K562 (cell line): ENCODE results near the gene VPS33B. TPM values are rescaled to one million over a fixed set of nuclear protein-coding genes. Genes with fewer than 3 reads are reported as not detected.
A peak's percentile ranks its signal among the peaks of the same experiment; 100 is the strongest.

Source experiments
- ARID1B ChIP-seq: fragments of 450-650 bp; IDR thresholded peaks from 2 replicates; pipeline ENCODE4 v1.6.1; 2016; ENCODE audit warnings: antibody characterized with exemption, mild to moderate bottlenecking, inconsistent platforms
- CREB3 ChIP-seq: fragments of 450-650 bp; conservative IDR thresholded peaks from 2 replicates; pipeline ENCODE4 v1.6.1; 2016; ENCODE audit warnings: missing genetic modification characterization, low read depth, mild to moderate bottlenecking, missing compliant biosample characterization, moderate library complexity
- CREM ChIP-seq: IDR thresholded peaks from 2 replicates; pipeline ENCODE4 v1.6.1; 2014; ENCODE audit warnings: antibody characterized with exemption, low read depth
- DMBX1 ChIP-seq: fragments of 250-450 bp; sonication (Bioruptor Pico); IDR thresholded peaks from 2 replicates; pipeline ENCODE4 v1.8.0; 2022; ENCODE audit warnings: inconsistent platforms, mild to moderate bottlenecking, moderate library complexity, borderline replicate concordance
- ESRRB ChIP-seq: fragments of 250-450 bp; sonication (Bioruptor Pico); IDR thresholded peaks from 2 replicates; pipeline ENCODE4 v1.5.0; 2020; ENCODE audit warnings: mild to moderate bottlenecking, moderate library complexity, borderline replicate concordance
- HSF4 ChIP-seq: fragments of 250-450 bp; sonication (Bioruptor Pico); IDR thresholded peaks from 2 replicates; pipeline ENCODE4 v2.1.2; 2022; ENCODE audit warnings: mild to moderate bottlenecking, moderate library complexity, borderline replicate concordance
- KDM2B ChIP-seq: fragments of 250-450 bp; sonication (Bioruptor Pico); IDR thresholded peaks from 2 replicates; pipeline ENCODE4 v1.8.0; 2021; ENCODE audit warnings: mild to moderate bottlenecking, moderate library complexity
- MTA2 ChIP-seq: fragments of 450-650 bp; IDR thresholded peaks from 2 replicates; pipeline ENCODE4 v1.6.1; 2016; ENCODE audit warnings: low read depth
- POLR2G ChIP-seq: fragments of 200-400 bp; formaldehyde crosslinking; IDR thresholded peaks from 2 replicates; pipeline ENCODE4 v1.6.1; 2017; ENCODE audit warnings: low read depth, mild to moderate bottlenecking, antibody characterized with exemption, low read length, moderate library complexity
- RBM14 ChIP-seq: fragments of 200-400 bp; formaldehyde crosslinking; IDR thresholded peaks from 2 replicates; pipeline ENCODE4 v1.6.1; 2018; ENCODE audit warnings: low read depth, mild to moderate bottlenecking, low read length, moderate library complexity, borderline replicate concordance; ENCODE audit not compliant: insufficient read depth
- RBM39 ChIP-seq: fragments of 200-400 bp; formaldehyde crosslinking; optimal IDR thresholded peaks from 2 replicates; pipeline ENCODE3; 2018; ENCODE audit warnings: low read depth, low read length
- SMC3 ChIP-seq: conservative IDR thresholded peaks from 2 replicates; pipeline ENCODE4 v1.6.1; 2011; ENCODE audit warnings: low read depth, low read length, improper control_type of control experiment; ENCODE audit not compliant: insufficient read depth
- STAT5B ChIP-seq: fragments of 250-450 bp; sonication (Bioruptor Pico); IDR thresholded peaks from 2 replicates; pipeline ENCODE4 v1.8.0; 2021; ENCODE audit warnings: mild to moderate bottlenecking, inconsistent platforms
- STAT6 ChIP-seq: sonication (generic); formaldehyde crosslinking; IDR thresholded peaks from 2 replicates; pipeline ENCODE4 v1.8.1; 2023; ENCODE audit warnings: mild to moderate bottlenecking, missing genetic modification reagents
- TARDBP ChIP-seq: fragments of 450-650 bp; IDR thresholded peaks from 2 replicates; pipeline ENCODE4 v1.6.1; 2016
- TBL1XR1 ChIP-seq, 2 experiments: IDR thresholded peaks; 2 replicates each; pipeline ENCODE4 v1.6.1; 2012; ENCODE audit warnings: improper control_type of control experiment in 2 of 2, low read length in 2 of 2, mild to moderate bottlenecking in 1 of 2
- ZKSCAN8 ChIP-seq: fragments of 200-800 bp; sonication (Bioruptor generic); IDR thresholded peaks from 2 replicates; pipeline ENCODE4 v1.6.1; 2016; ENCODE audit warnings: missing genetic modification characterization, missing compliant biosample characterization
- ZNF347 ChIP-seq: fragments of 450-650 bp; formaldehyde crosslinking; IDR thresholded peaks from 2 replicates; pipeline ENCODE4 v1.4.0; 2020; ENCODE audit warnings: low read depth, mild to moderate bottlenecking, moderate library complexity
- polyA plus RNA-seq, 8 experiments: library from polyadenylated mRNA; depleted of rRNA in 4 of 8; stranded (reverse) in 5 of 8; unstranded in 3 of 8; fragments of >200 nt; fragmentation: Nextera tagmentation in 2 of 8; fragmentation: Illumina TruSeq in 1 of 8; extraction: Ambion mirVana in 2 of 8; extraction: Trizol in 1 of 8; gene quantifications; 2 replicates each; pipeline versions ENCODE4 v1.2.1 to v1.2.3, GENCODE V29; 2011 to 2014; ENCODE audit warnings: inconsistent platforms in 1 of 8, missing spikeins in 1 of 8
- total RNA-seq, 7 experiments: library from RNA; depleted of rRNA in 6 of 7; stranded (reverse); fragments of >200 nt in 6 of 7; fragmentation: Illumina TruSeq in 2 of 7; extraction: Trizol in 2 of 7; gene quantifications; 2 replicates each; pipeline versions ENCODE4 v1.2.1 to v1.2.3, GENCODE V29; 2011 to 2021; ENCODE audit warnings: low replicate concordance in 1 of 7
- TF ChIP-seq, protein P1 (sequence below): fragments of 450-650 bp; formaldehyde crosslinking; IDR thresholded peaks from 2 replicates; pipeline ENCODE4 v1.4.0; 2022; ENCODE audit warnings: missing genetic modification characterization
- TF ChIP-seq, protein P2 (sequence below): fragments of 150-350 bp; conservative IDR thresholded peaks from 2 replicates; pipeline ENCODE4 v1.6.1; 2014; ENCODE audit warnings: low read length

The VPS33B gene
- total and polyA plus RNA-seq, 9 of the 15 experiments (the other 6 are each of a cell fraction or from before 2014, with no cell fraction given): 9.4 to 25.5 (median 14.8) TPM

DNA sequence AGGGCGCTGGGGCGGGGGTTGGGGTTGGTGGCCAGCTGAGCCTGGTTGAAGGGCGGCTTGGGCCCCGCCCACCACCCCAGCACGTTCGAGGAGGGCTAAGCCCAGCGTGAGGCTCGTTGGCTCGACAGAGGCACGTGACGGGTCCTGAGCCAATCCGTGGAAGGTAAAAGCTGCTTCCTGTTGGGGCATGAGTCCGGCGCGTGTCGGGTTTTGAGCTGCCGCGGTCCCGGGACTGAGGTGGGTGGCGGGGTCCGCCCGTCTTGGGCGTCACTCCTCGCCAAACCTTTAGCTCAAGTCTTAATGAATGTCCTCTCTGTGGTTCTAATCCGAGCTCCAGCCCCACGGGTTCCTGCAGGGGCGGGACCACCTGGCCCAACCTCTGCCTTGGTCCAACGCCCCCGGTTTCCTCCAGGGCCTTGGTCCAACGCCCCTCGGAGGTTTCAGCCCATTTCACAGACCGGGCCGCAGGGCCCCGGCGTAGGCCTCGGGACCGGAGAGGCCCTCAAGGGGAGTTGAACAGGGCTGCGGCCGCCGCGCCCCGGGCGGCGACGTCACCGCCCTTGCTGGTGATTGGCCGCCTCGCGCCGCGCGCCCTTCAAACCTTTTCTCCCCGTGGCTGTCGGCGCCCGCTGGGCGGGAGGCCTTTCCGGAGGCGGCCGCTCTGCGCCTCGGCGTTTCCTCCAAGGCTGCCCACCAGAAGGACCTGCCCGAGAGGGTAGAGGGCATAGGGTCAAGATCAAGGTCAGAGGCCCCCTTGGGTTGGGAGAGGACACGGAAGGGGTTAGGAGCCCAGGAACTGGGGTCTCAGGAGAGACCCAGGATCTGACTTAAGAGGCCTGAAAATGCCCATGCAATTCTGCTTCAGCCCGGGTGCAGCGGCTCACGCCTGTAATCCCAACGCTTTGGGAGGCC is 67.4 kb downstream of the VPS33B start, which contains the start of gene RCCD1 (continued):
- no peak for TF ChIP-seq ZNF347 (CRISPR knock-in tag)
- TF ChIP-seq MTA2: no peak
- no peak for TF ChIP-seq TBL1XR1 (IDR thresholded peaks at IDR 0.05; ENCODE audit: low read length in 2 of 2)
- TF ChIP-seq RBM14: no peak
- TF ChIP-seq RBM39: no peak
- TF ChIP-seq POLR2G: peak; percentile 97
- TF ChIP-seq ZKSCAN8 (CRISPR knock-in tag): no peak
- TF ChIP-seq STAT5B (CRISPR knock-in tag): no peak
- peak; percentile 46; the same call in 1 of the 2 replicates for TF ChIP-seq ARID1B
- TF ChIP-seq KDM2B (CRISPR knock-in tag): peak; percentile 39; the same call in 1 of the 2 replicates
- TF ChIP-seq CREM: peak; percentile 76
- no peak for TF ChIP-seq HSF4 (CRISPR knock-in tag)
- TF ChIP-seq, protein P1, sequence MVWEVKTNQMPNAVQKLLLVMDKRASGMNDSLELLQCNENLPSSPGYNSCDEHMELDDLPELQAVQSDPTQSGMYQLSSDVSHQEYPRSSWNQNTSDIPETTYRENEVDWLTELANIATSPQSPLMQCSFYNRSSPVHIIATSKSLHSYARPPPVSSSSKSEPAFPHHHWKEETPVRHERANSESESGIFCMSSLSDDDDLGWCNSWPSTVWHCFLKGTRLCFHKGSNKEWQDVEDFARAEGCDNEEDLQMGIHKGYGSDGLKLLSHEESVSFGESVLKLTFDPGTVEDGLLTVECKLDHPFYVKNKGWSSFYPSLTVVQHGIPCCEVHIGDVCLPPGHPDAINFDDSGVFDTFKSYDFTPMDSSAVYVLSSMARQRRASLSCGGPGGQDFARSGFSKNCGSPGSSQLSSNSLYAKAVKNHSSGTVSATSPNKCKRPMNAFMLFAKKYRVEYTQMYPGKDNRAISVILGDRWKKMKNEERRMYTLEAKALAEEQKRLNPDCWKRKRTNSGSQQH (CRISPR knock-in tag): no peak
- no peak for TF ChIP-seq ESRRB (CRISPR knock-in tag)
- TF ChIP-seq CREB3 (tag): 0 out of 2 replicates have a peak, but pooled peaks have one; percentile 17
- TF ChIP-seq DMBX1 (CRISPR knock-in tag): 0 out of 2 replicates have a peak, but pooled peaks have one; percentile 66
- no peak for TF ChIP-seq STAT6 (CRISPR knock-in tag)
- TF ChIP-seq, protein P2, sequence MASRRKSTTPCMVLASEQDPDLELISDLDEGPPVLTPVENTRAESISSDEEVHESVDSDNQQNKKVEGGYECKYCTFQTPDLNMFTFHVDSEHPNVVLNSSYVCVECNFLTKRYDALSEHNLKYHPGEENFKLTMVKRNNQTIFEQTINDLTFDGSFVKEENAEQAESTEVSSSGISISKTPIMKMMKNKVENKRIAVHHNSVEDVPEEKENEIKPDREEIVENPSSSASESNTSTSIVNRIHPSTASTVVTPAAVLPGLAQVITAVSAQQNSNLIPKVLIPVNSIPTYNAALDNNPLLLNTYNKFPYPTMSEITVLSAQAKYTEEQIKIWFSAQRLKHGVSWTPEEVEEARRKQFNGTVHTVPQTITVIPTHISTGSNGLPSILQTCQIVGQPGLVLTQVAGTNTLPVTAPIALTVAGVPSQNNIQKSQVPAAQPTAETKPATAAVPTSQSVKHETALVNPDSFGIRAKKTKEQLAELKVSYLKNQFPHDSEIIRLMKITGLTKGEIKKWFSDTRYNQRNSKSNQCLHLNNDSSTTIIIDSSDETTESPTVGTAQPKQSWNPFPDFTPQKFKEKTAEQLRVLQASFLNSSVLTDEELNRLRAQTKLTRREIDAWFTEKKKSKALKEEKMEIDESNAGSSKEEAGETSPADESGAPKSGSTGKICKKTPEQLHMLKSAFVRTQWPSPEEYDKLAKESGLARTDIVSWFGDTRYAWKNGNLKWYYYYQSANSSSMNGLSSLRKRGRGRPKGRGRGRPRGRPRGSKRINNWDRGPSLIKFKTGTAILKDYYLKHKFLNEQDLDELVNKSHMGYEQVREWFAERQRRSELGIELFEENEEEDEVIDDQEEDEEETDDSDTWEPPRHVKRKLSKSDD: no peak
- TF ChIP-seq TARDBP: no peak
- TF ChIP-seq SMC3: no peak
